Measurements from ENCODE around the gene PCSK4.

DNA sequence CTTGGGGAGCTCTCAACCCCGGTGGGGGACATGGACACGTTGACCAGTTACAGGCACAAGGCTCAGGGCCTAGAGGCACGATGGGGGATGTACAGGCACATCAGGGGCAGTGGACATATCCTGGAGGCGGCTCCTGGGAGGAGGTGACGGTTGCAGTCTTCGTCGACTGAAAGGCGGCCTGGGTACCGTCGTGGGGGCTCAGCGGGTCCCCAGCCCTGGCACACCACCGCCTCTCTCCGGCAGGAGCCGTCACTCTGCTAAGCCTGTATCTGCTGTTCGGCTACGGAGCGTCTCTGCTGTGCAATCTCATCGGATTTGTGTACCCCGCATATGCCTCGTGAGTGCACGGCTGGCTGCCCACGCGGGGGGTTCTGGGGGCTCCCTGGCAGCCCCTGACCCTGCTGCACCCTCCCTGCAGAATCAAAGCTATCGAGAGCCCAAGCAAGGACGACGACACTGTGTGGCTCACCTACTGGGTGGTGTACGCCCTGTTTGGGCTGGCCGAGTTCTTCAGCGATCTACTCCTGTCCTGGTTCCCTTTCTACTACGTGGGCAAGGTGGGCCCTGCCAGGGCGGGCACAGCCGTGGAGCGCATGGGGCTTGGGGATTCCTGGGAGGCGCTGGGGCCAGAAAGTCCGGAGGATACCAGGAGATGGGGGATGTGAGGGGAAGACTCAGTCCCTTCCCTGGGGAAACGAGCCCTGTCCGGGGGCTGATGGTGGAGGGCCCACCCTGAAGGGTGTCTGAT is 5.1 kb upstream of the PCSK4 start:
- TF ChIP-seq, protein P1, sequence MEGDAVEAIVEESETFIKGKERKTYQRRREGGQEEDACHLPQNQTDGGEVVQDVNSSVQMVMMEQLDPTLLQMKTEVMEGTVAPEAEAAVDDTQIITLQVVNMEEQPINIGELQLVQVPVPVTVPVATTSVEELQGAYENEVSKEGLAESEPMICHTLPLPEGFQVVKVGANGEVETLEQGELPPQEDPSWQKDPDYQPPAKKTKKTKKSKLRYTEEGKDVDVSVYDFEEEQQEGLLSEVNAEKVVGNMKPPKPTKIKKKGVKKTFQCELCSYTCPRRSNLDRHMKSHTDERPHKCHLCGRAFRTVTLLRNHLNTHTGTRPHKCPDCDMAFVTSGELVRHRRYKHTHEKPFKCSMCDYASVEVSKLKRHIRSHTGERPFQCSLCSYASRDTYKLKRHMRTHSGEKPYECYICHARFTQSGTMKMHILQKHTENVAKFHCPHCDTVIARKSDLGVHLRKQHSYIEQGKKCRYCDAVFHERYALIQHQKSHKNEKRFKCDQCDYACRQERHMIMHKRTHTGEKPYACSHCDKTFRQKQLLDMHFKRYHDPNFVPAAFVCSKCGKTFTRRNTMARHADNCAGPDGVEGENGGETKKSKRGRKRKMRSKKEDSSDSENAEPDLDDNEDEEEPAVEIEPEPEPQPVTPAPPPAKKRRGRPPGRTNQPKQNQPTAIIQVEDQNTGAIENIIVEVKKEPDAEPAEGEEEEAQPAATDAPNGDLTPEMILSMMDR (tag by site-specific recombination; IDR thresholded peaks at IDR 0.05), result no peak
- no peak for TF ChIP-seq YY1 (tag by site-specific recombination; IDR thresholded peaks at IDR 0.05)
- TF ChIP-seq, protein P2, sequence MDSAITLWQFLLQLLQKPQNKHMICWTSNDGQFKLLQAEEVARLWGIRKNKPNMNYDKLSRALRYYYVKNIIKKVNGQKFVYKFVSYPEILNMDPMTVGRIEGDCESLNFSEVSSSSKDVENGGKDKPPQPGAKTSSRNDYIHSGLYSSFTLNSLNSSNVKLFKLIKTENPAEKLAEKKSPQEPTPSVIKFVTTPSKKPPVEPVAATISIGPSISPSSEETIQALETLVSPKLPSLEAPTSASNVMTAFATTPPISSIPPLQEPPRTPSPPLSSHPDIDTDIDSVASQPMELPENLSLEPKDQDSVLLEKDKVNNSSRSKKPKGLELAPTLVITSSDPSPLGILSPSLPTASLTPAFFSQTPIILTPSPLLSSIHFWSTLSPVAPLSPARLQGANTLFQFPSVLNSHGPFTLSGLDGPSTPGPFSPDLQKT (IDR thresholded peaks at IDR 0.05; ENCODE audit: borderline replicate concordance, low read depth, low read length), result no peak
- no peak for TF ChIP-seq ZNF571 (tag by site-specific recombination; IDR thresholded peaks at IDR 0.05)
- TF ChIP-seq, protein P3, sequence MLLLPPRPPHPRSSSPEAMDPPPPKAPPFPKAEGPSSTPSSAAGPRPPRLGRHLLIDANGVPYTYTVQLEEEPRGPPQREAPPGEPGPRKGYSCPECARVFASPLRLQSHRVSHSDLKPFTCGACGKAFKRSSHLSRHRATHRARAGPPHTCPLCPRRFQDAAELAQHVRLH (tag by site-specific recombination; IDR thresholded peaks at IDR 0.05), result no peak
- no peak for TF ChIP-seq SP3 (tag by site-specific recombination; IDR thresholded peaks at IDR 0.05)
- no peak for TF ChIP-seq ZNF830 (tag by site-specific recombination; IDR thresholded peaks at IDR 0.05; ENCODE audit: low read depth)
- no peak for TF ChIP-seq ZNF239 (tag by site-specific recombination; IDR thresholded peaks at IDR 0.05)
- TF ChIP-seq ZNF426 (tag by site-specific recombination; IDR thresholded peaks at IDR 0.05), result no peak
- TF ChIP-seq ZNF394 (tag by site-specific recombination; IDR thresholded peaks at IDR 0.05; ENCODE audit: borderline replicate concordance), result no peak
- TF ChIP-seq, protein P4, sequence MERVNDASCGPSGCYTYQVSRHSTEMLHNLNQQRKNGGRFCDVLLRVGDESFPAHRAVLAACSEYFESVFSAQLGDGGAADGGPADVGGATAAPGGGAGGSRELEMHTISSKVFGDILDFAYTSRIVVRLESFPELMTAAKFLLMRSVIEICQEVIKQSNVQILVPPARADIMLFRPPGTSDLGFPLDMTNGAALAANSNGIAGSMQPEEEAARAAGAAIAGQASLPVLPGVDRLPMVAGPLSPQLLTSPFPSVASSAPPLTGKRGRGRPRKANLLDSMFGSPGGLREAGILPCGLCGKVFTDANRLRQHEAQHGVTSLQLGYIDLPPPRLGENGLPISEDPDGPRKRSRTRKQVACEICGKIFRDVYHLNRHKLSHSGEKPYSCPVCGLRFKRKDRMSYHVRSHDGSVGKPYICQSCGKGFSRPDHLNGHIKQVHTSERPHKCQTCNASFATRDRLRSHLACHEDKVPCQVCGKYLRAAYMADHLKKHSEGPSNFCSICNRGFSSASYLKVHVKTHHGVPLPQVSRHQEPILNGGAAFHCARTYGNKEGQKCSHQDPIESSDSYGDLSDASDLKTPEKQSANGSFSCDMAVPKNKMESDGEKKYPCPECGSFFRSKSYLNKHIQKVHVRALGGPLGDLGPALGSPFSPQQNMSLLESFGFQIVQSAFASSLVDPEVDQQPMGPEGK (tag by site-specific recombination; IDR thresholded peaks at IDR 0.05), result no peak
- TF ChIP-seq ZNF416 (tag by site-specific recombination; IDR thresholded peaks at IDR 0.05), result no peak

All from HEK293 (cell line).